ENCODE measurements around the gene AAK1.

DNA sequence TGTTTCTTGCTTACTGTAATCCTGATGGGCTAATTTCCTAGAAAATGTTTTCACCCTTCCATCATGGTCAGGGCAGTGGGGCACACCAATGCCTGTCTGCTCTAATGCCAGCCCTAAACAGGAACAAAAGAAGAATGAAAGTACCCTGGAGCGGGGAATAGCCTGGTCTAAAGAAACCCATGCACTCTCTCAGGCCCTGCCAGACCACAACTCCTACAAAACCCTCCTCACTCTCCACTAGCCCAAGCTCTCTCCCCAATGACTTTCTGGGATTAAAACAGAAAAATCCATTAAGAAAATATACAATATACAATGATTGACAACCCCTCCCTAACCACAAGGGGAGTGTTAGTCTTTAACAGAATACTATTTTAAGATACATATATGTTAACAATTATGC lies 67.6 kb downstream of the AAK1 start:
- TF ChIP-seq, protein P1, sequence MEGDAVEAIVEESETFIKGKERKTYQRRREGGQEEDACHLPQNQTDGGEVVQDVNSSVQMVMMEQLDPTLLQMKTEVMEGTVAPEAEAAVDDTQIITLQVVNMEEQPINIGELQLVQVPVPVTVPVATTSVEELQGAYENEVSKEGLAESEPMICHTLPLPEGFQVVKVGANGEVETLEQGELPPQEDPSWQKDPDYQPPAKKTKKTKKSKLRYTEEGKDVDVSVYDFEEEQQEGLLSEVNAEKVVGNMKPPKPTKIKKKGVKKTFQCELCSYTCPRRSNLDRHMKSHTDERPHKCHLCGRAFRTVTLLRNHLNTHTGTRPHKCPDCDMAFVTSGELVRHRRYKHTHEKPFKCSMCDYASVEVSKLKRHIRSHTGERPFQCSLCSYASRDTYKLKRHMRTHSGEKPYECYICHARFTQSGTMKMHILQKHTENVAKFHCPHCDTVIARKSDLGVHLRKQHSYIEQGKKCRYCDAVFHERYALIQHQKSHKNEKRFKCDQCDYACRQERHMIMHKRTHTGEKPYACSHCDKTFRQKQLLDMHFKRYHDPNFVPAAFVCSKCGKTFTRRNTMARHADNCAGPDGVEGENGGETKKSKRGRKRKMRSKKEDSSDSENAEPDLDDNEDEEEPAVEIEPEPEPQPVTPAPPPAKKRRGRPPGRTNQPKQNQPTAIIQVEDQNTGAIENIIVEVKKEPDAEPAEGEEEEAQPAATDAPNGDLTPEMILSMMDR (IDR thresholded peaks at IDR 0.05; ENCODE audit: insufficient read depth, low read length, poor library complexity, severe bottlenecking): no peak
- no peak for TF ChIP-seq EZH2phosphoT487 (conservative IDR thresholded peaks at IDR 0.05; ENCODE audit: low read length)
